Kidney (tissue), 14 donors: ENCODE data around the gene EEF1AKMT1. TPM values are rescaled to one million over a fixed set of nuclear protein-coding genes. Genes with fewer than 3 reads are reported as not detected.

Experiments
- DNase-seq, 5 donors: peaks; one replicate each; pipeline ENCODE4 v3.0.0-alpha.2; 2013 to 2020
- FAIRE-seq: peaks from 2 replicates; lab custom pipeline; 2012; peaks lifted over from hg19 to GRCh38; lab: Jason Lieb, UNC
- H3K27ac ChIP-seq, 2 donors: one replicate each; pipeline ENCODE4 v1.7.0; 2013; ENCODE audit warnings: low read depth in 2 of 2, low read length in 2 of 2, inconsistent platforms in 1 of 2
- H3K27me3 ChIP-seq: one replicate; pipeline ENCODE4 v1.7.1; 2013; ENCODE audit warnings: low read length, inconsistent platforms; ENCODE audit not compliant: control insufficient read depth, insufficient read depth
- H3K36me3 ChIP-seq, 3 donors: one replicate each; pipeline versions ENCODE4 v1.7.0 to v1.7.1; 2013; ENCODE audit warnings: low read length in 3 of 3, control low read depth in 1 of 3, inconsistent platforms in 1 of 3; ENCODE audit not compliant: insufficient read depth in 3 of 3, control insufficient read depth in 2 of 3
- H3K4me1 ChIP-seq, 3 donors: one replicate each; pipeline versions ENCODE4 v1.7.0 to v1.7.1; 2013; ENCODE audit warnings: low read length in 3 of 3, inconsistent platforms in 1 of 3, low read depth in 1 of 3; ENCODE audit not compliant: control insufficient read depth in 2 of 3, insufficient read depth in 2 of 3
- H3K4me3 ChIP-seq, 3 donors: one replicate each; pipeline versions ENCODE4 v1.7.0 to v1.8.1; 2013; ENCODE audit warnings: low read length in 3 of 3, control low read depth in 1 of 3, inconsistent platforms in 1 of 3
- H3K9ac ChIP-seq, 3 donors: one replicate each; pipeline versions ENCODE4 v1.7.0 to v1.7.1; 2013; ENCODE audit warnings: low read length in 3 of 3, control low read depth in 1 of 3, inconsistent platforms in 1 of 3
- H3K9me3 ChIP-seq, 3 donors: one replicate each; pipeline versions ENCODE4 v1.7.0 to v1.7.1; 2013; ENCODE audit warnings: low read length in 3 of 3, control low read depth in 1 of 3, inconsistent platforms in 1 of 3; ENCODE audit not compliant: control insufficient read depth in 2 of 3, insufficient read depth in 1 of 3
- intact Hi-C: fragments of 100-400 bp; cut with DNase I; formaldehyde crosslinking; loops from one replicate; pipeline ENCODE4 v1.11.1; 2022
- polyA plus RNA-seq: library from polyadenylated mRNA; stranded (reverse); fragments of 350-450 nt; fragmentation: Illumina TruSeq; extraction: RNeasy Lipid Tissue Mini Kit (QIAGEN cat#74804); gene quantifications from one replicate; pipeline ENCODE4 v1.2.3, GENCODE V29; 2014; ENCODE audit warnings: low read depth, low replicate concordance; ENCODE audit not compliant: insufficient read depth
- total RNA-seq: library from RNA; stranded (reverse); fragmentation: NEBNext Ultra II Directional; extraction: Animal tissue kit (Norgen Biotek cat#: 25700); gene quantifications from one replicate; pipeline ENCODE4 v1.2.1, GENCODE V29; 2021
- TF ChIP-seq, protein P1 (sequence below): IDR thresholded peaks from 3 replicates; pipeline ENCODE4 v1.5.1; 2012; ENCODE audit warnings: mild to moderate bottlenecking, moderate library complexity, borderline replicate concordance; ENCODE audit not compliant: insufficient read depth; ENCODE audit errors: extremely low read depth
- donor health status: control.
- donor health status: control.
- donor health status: control.
- donor health status: control.
- donor health status: control.
- donor health status: DM: yes; HTN: yes; CAD: no.
- donor health status: Normal renal cell carcinoma (clear cell type).

The EEF1AKMT1 gene
- total and polyA plus RNA-seq, 2 donors from 2014 or later, result 10.7 to 16.6 TPM

GRCh38 chr13:20701461-20701860 lies 72.3 kb downstream of the EEF1AKMT1 start:
- no peaks in the 10 kb centered on the region for H3K27me3 ChIP-seq
- intact Hi-C loops, result loop anchor here (10.0 kb wide), 1 partner anchor 123 kb away; no protein-coding TSS in a partner anchor
- no peak overlapping the region for H3K4me3 ChIP-seq
- H3K9me3 ChIP-seq, result no peaks in the 10 kb centered on the region
- no peaks in the 10 kb centered on the region for H3K36me3 ChIP-seq
- DNase-seq (no peak), FAIRE-seq (no peak)
- no peak overlapping the region for H3K27ac ChIP-seq
- H3K4me1 ChIP-seq, result peaks cover 0 to 5% (median 5%) of the 10 kb centered on the region in 3 donors
- TF ChIP-seq, protein P1, sequence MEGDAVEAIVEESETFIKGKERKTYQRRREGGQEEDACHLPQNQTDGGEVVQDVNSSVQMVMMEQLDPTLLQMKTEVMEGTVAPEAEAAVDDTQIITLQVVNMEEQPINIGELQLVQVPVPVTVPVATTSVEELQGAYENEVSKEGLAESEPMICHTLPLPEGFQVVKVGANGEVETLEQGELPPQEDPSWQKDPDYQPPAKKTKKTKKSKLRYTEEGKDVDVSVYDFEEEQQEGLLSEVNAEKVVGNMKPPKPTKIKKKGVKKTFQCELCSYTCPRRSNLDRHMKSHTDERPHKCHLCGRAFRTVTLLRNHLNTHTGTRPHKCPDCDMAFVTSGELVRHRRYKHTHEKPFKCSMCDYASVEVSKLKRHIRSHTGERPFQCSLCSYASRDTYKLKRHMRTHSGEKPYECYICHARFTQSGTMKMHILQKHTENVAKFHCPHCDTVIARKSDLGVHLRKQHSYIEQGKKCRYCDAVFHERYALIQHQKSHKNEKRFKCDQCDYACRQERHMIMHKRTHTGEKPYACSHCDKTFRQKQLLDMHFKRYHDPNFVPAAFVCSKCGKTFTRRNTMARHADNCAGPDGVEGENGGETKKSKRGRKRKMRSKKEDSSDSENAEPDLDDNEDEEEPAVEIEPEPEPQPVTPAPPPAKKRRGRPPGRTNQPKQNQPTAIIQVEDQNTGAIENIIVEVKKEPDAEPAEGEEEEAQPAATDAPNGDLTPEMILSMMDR, result no peak
- no peak overlapping the region for H3K9ac ChIP-seq

GRCh38 chr13:20700288-20700687 lies 73.5 kb downstream of the EEF1AKMT1 start:
- no peaks in the 10 kb centered on the region for H3K27me3 ChIP-seq
- no peak for FAIRE-seq
- intact Hi-C loops, result loop anchor here (10.0 kb wide), 1 partner anchor 125 kb away; no protein-coding TSS in a partner anchor

DNA sequence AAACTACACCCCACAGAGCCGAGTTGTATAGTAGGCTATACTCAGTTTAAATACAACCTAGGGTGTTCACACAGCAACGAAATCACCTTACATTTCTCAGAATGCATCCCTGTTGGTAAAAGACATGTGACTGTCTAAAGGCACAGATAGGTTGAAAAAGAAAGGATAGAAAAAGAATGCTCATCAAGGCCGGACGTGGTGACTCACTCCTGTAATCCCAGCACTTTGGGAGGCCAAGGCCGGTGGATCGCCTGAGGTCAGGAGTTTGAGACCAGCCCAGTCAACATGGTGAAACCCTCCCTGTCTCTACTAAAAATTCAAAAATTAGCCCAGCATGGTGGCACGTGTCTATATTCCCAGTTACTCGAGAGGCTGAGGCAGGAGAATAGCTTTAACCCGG lies 74.0 kb downstream of the EEF1AKMT1 start:
- Histone ChIP-seq H3K27ac (no peak overlapping the region), H3K4me1 (peaks cover 0 to 5% (median 5%) of the 10 kb centered on the region in 3 donors), H3K27me3 (no peaks in the 10 kb centered on the region), H3K4me3 (no peak overlapping the region), H3K9me3 (no peaks in the 10 kb centered on the region), H3K36me3 (no peaks in the 10 kb centered on the region), H3K9ac (no peak overlapping the region)
- FAIRE-seq (no peak), DNase-seq (no peak)
- intact Hi-C loops, result loop anchor here (10.0 kb wide), 1 partner anchor 125 kb away; no protein-coding TSS in a partner anchor
- TF ChIP-seq, protein P1, result no peak

More at GRCh38 chr13:20700288-20700687, 73.5 kb downstream of the EEF1AKMT1 start:
- TF ChIP-seq, protein P1, result no peak
- H3K9me3 ChIP-seq, result no peaks in the 10 kb centered on the region
- H3K4me3 ChIP-seq, result no peak overlapping the region
- H3K36me3 ChIP-seq, result no peaks in the 10 kb centered on the region
- H3K4me1 ChIP-seq, result peaks cover 0 to 5% (median 5%) of the 10 kb centered on the region in 3 donors
- DNase-seq, result no peak
- no peak overlapping the region for H3K27ac ChIP-seq
- no peak overlapping the region for H3K9ac ChIP-seq

GRCh38 chr13:20696073-20696472 lies 77.7 kb downstream of the EEF1AKMT1 start:
- intact Hi-C loops, result no loop called here
- Histone ChIP-seq H3K4me1 (no peaks in the 10 kb centered on the region), H3K36me3 (no peaks in the 10 kb centered on the region), H3K9ac (no peak overlapping the region), H3K27me3 (no peaks in the 10 kb centered on the region), H3K27ac (no peak overlapping the region), H3K4me3 (no peak overlapping the region), H3K9me3 (no peaks in the 10 kb centered on the region)
- FAIRE-seq (no peak), DNase-seq (no peak)
- TF ChIP-seq, protein P1, result no peak
